SK-N-SH (cell line): ENCODE measurements around the gene COQ9. TPM values are rescaled to one million over a fixed set of nuclear protein-coding genes. Genes with fewer than 3 reads are reported as not detected.

Source experiments
- CTCF ChIA-PET: fragments of 300-600, 350-600 bp; formaldehyde crosslinking; extraction: SDS; loops from one replicate; lab custom pipeline; 2021; lab: Yijun Ruan, JAX
- POLR2A ChIA-PET: fragments of 350-600 bp; sonication (Branson Sonifier 250); formaldehyde crosslinking; extraction: SDS; loops from one replicate; lab custom pipeline; 2020; ENCODE audit warnings: antibody characterized with exemption, inconsistent platforms; lab: Yijun Ruan, JAX
- DNase-seq: peaks from one replicate; pipeline ENCODE4 v3.0.0; 2012
- H2AFZ ChIP-seq: fragments of 200-600 bp; sonication (generic); 2 replicates; pipeline ENCODE4 v1.8.1; 2016; ENCODE audit warnings: antibody characterized with exemption, mild to moderate bottlenecking, low read depth
- H3F3A ChIP-seq: fragments of 200-600 bp; sonication (generic); replicated peaks from 2 replicates; pipeline ENCODE3; 2016; ENCODE audit warnings: antibody characterized with exemption, mild to moderate bottlenecking; ENCODE audit not compliant: insufficient read depth
- H3K27ac ChIP-seq, 2 experiments: fragments of 200-500 bp in 1 of 2; fragments of 200-600 bp in 1 of 2; sonication (Bioruptor generic) in 1 of 2; sonication (generic), shearing (Covaris generic) in 1 of 2; 2 replicates each; pipeline versions ENCODE4 v1.5.1 to v1.6.1; 2014 to 2016; ENCODE audit warnings: low read depth in 2 of 2, inconsistent platforms in 1 of 2, low read length in 1 of 2, mild to moderate bottlenecking in 1 of 2, mixed read lengths in 1 of 2
- H3K27me3 ChIP-seq: fragments of 200-600 bp; sonication (generic), shearing (Covaris generic); 2 replicates; pipeline ENCODE4 v1.6.1; 2016; ENCODE audit warnings: mixed run types; ENCODE audit not compliant: insufficient read depth
- H3K36me3 ChIP-seq, 2 experiments: fragments of 200-500 bp in 1 of 2; fragments of 200-600 bp in 1 of 2; sonication (Bioruptor generic) in 1 of 2; sonication (generic) in 1 of 2; replicated peaks in 1 of 2; 2 replicates each; pipeline versions ENCODE3 to v1.5.1; 2014 to 2016; ENCODE audit warnings: low read length in 1 of 2, mild to moderate bottlenecking in 1 of 2; ENCODE audit not compliant: insufficient read depth in 2 of 2, control insufficient read depth in 1 of 2
- H3K4me1 ChIP-seq, 2 experiments: fragments of 200-500 bp in 1 of 2; fragments of 200-600 bp in 1 of 2; sonication (Bioruptor generic) in 1 of 2; sonication (generic), shearing (Covaris generic) in 1 of 2; 2 replicates each; pipeline versions ENCODE4 v1.5.1 to v1.6.1; 2014 to 2016; ENCODE audit warnings: low read depth in 1 of 2, low read length in 1 of 2, mixed run types in 1 of 2; ENCODE audit not compliant: insufficient read depth in 2 of 2, control insufficient read depth in 1 of 2
- H3K4me2 ChIP-seq: fragments of 200-600 bp; sonication (generic), shearing (Covaris generic); 2 replicates; pipeline ENCODE4 v1.6.1; 2017; ENCODE audit warnings: mixed run types
- H3K4me3 ChIP-seq, 2 experiments: fragments of 200-500 bp in 1 of 2; fragments of 200-600 bp in 1 of 2; sonication (Bioruptor generic) in 1 of 2; sonication (generic), shearing (Covaris generic) in 1 of 2; 2 replicates each; pipeline versions ENCODE4 v1.5.1 to v1.8.1; 2014 to 2016; ENCODE audit warnings: low read depth in 2 of 2, inconsistent platforms in 1 of 2, low read length in 1 of 2, mild to moderate bottlenecking in 1 of 2, mixed read lengths in 1 of 2, moderate library complexity in 1 of 2
- H3K79me2 ChIP-seq: fragments of 200-600 bp; sonication (generic); 2 replicates; pipeline ENCODE4 v1.8.1; 2017; ENCODE audit warnings: mild to moderate bottlenecking; ENCODE audit not compliant: insufficient read depth
- H3K9ac ChIP-seq: fragments of 200-600 bp; sonication (generic); 2 replicates; pipeline ENCODE4 v1.6.1; 2017; ENCODE audit warnings: mixed run types
- H3K9me2 ChIP-seq: fragments of 200-600 bp; sonication (generic); 2 replicates; pipeline ENCODE4 v1.6.1; 2017; ENCODE audit warnings: mixed run types
- H3K9me3 ChIP-seq: fragments of 200-600 bp; sonication (generic); 2 replicates; pipeline ENCODE4 v1.6.1; 2017; ENCODE audit warnings: mixed run types, mild to moderate bottlenecking, moderate library complexity
- H4K20me1 ChIP-seq: fragments of 200-600 bp; sonication (generic); 2 replicates; pipeline ENCODE4 v1.6.1; 2017; ENCODE audit warnings: mild to moderate bottlenecking, mixed run types; ENCODE audit not compliant: insufficient read depth
- EZH2phosphoT487 ChIP-seq: fragments of 200-600 bp; sonication (generic); IDR thresholded peaks from 2 replicates; pipeline ENCODE4 v1.6.1; 2017; ENCODE audit warnings: low read depth, mixed run types, mild to moderate bottlenecking, antibody characterized with exemption, moderate library complexity, borderline replicate concordance
- FOSL2 ChIP-seq: IDR thresholded peaks from 2 replicates; pipeline ENCODE4 v1.4.0; 2012; ENCODE audit warnings: low read depth, mild to moderate bottlenecking, moderate library complexity, borderline replicate concordance
- FOXJ3 ChIP-seq: sonication (generic); formaldehyde crosslinking; IDR thresholded peaks from 2 replicates; pipeline ENCODE4 v1.5.1; 2020; ENCODE audit warnings: mild to moderate bottlenecking, missing genetic modification reagents
- JUND ChIP-seq: IDR thresholded peaks from 2 replicates; pipeline ENCODE4 v1.4.0; 2012
- MEF2A ChIP-seq: IDR thresholded peaks from 2 replicates; pipeline ENCODE4 v1.4.0; 2012; ENCODE audit warnings: low read depth, borderline replicate concordance
- NFIC ChIP-seq: IDR thresholded peaks from 2 replicates; pipeline ENCODE4 v1.4.0; 2012; ENCODE audit warnings: borderline replicate concordance
- NRF1 ChIP-seq: IDR thresholded peaks from 2 replicates; pipeline ENCODE4 v1.6.1; 2012; ENCODE audit warnings: low read depth, mild to moderate bottlenecking, low read length
- RAD21 ChIP-seq: IDR thresholded peaks from 2 replicates; pipeline ENCODE4 v1.6.1; 2012; ENCODE audit warnings: mild to moderate bottlenecking, low read length
- RCOR1 ChIP-seq: fragments of 150-350 bp; IDR thresholded peaks from 2 replicates; pipeline ENCODE4 v1.6.1; 2017; ENCODE audit warnings: antibody characterized with exemption, low read length
- RFX5 ChIP-seq: IDR thresholded peaks from 2 replicates; pipeline ENCODE4 v1.6.1; 2012; ENCODE audit warnings: mild to moderate bottlenecking, improper control_type of control experiment, low read length
- RXRA ChIP-seq: IDR thresholded peaks from 2 replicates; pipeline ENCODE4 v1.4.0; 2012; ENCODE audit warnings: low read depth, mild to moderate bottlenecking, borderline replicate concordance
- SMC3 ChIP-seq: IDR thresholded peaks from 2 replicates; pipeline ENCODE4 v1.6.1; 2012; ENCODE audit warnings: low read depth, low read length, improper control_type of control experiment
- TEAD4 ChIP-seq: IDR thresholded peaks from 2 replicates; pipeline ENCODE4 v1.4.0; 2012; ENCODE audit warnings: mild to moderate bottlenecking, borderline replicate concordance; ENCODE audit not compliant: insufficient read depth
- YY1 ChIP-seq: IDR thresholded peaks from 2 replicates; pipeline ENCODE4 v1.4.0; 2012; ENCODE audit warnings: low read depth, mild to moderate bottlenecking
- WGBS: methylation state at CpG from one replicate; pipeline ENCODE4 v1.1.6; 2017; ENCODE audit warnings: low lambda C conversion rate; 5-methylcytosine and 5-hydroxymethylcytosine counted together
- polyA plus RNA-seq, 3 experiments: library from polyadenylated mRNA; depleted of rRNA; stranded (reverse); fragments of >200 nt; gene quantifications; 2 replicates each; pipeline ENCODE4 v1.2.3, GENCODE V29; 2012
- TF ChIP-seq, protein P1 (sequence below): IDR thresholded peaks from 2 replicates; pipeline ENCODE4; 2012
- TF ChIP-seq, protein P2 (sequence below): fragments of 150-350 bp; IDR thresholded peaks from 2 replicates; pipeline ENCODE4 v1.6.1; 2016; ENCODE audit warnings: mild to moderate bottlenecking, low read depth, low read length

COQ9 gene
- polyA plus RNA-seq, 1 of the 3 experiments (the other 2 are of a cell fraction) = 81.2 TPM

DNA sequence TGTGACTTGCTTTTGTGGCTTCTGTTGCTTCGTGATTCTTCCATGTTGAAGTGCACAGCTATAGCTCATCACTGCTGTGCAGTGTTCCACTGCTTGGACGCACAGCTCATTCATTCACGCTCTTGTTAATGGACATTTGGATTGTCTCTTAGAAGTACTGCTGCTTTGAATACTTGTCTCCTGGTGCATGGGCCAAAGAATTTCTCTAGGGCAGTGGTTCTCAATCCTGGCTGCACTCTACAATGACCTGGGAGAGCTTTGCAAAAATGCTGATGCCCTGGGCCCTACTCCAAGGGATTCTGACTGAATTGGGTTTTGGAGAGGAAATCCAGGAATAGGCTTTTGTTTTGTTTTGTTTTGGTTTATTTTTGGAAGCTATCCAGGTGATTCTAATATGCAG, 22.7 kb upstream of the COQ9 start:
- H3K4me2 ChIP-seq = no peak overlapping the region
- ChIA-PET CTCF (interaction anchor here (0.7 to 17.3 kb wide), 5 partner anchors 14 to 123 kb away, joined by 3 to 544 read pairs (median 7); no protein-coding TSS in a partner anchor), POLR2A (interaction anchor here (0.8 kb wide), 1 partner anchor 95 kb away, joined by 3 read pairs; no protein-coding TSS in a partner anchor)
- no peak overlapping the region for H3K4me3 ChIP-seq
- H2AFZ ChIP-seq = no peak overlapping the region
- H3K36me3 ChIP-seq = peaks cover 12 to 16% of the 10 kb centered on the region in 2 experiments
- H3K9me2 ChIP-seq = no peaks in the 10 kb centered on the region
- TF ChIP-seq, protein P1, sequence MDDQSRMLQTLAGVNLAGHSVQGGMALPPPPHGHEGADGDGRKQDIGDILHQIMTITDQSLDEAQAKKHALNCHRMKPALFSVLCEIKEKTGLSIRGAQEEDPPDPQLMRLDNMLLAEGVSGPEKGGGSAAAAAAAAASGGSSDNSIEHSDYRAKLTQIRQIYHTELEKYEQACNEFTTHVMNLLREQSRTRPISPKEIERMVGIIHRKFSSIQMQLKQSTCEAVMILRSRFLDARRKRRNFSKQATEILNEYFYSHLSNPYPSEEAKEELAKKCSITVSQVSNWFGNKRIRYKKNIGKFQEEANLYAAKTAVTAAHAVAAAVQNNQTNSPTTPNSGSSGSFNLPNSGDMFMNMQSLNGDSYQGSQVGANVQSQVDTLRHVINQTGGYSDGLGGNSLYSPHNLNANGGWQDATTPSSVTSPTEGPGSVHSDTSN = no peak
- no peak for TF ChIP-seq TEAD4
- TF ChIP-seq, protein P2, sequence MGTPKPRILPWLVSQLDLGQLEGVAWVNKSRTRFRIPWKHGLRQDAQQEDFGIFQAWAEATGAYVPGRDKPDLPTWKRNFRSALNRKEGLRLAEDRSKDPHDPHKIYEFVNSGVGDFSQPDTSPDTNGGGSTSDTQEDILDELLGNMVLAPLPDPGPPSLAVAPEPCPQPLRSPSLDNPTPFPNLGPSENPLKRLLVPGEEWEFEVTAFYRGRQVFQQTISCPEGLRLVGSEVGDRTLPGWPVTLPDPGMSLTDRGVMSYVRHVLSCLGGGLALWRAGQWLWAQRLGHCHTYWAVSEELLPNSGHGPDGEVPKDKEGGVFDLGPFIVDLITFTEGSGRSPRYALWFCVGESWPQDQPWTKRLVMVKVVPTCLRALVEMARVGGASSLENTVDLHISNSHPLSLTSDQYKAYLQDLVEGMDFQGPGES = no peak
- H3K27me3 ChIP-seq = no peaks in the 10 kb centered on the region
- no peaks in the 10 kb centered on the region for H3K9me3 ChIP-seq
- no peak overlapping the region for H3K9ac ChIP-seq
- no peak overlapping the region for H3K27ac ChIP-seq
- H3K4me1 ChIP-seq = peaks cover 0 to under 1% of the 10 kb centered on the region in 2 experiments; a peak in 1 of 4 replicates
- peaks cover 3% of the 10 kb centered on the region for H3F3A ChIP-seq
- DNase-seq = no peak
- WGBS = 96% methylated on average over 3 of the region's 3 CpGs
- no peaks in the 10 kb centered on the region for H3K79me2 ChIP-seq
- H4K20me1 ChIP-seq = no peaks in the 10 kb centered on the region

DNA sequence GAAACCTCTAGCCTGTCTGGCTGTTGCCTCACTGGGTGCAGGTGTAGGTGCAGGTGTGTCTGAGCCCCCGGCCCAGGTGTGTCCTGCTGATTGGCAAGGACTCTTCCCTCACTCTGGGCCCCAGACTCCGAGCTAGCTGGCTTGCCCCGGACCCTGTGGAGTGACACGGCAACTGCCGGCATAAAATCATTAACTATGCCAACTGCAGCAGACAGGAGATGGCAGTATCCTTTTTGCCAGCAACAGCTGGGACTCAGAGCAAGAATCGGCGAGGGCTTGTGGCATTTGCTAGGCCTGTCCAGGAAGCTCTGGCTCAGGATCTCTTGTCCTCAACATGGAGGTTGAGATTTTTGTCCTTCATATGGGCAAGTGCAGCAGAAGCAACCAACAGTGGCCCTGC, 20.9 kb upstream of the COQ9 start:
- ChIA-PET POLR2A (interaction anchor here (0.9 kb wide), 1 partner anchor 107 kb away, joined by 3 read pairs; no protein-coding TSS in a partner anchor), CTCF (interaction anchor here (0.7 to 11.7 kb wide), 6 partner anchors 8 to 126 kb away, joined by 3 to 426 read pairs (median 4); partner anchors contain the start of gene POLR2C)
- DNase-seq = no peak
- 76% methylated on average over 3 of the region's 7 CpGs for WGBS
- Histone ChIP-seq H3K27me3 (no peaks in the 10 kb centered on the region), H2AFZ (no peak overlapping the region), H3F3A (peaks cover 3% of the 10 kb centered on the region), H3K4me1 (no peaks in the 10 kb centered on the region), H3K79me2 (no peaks in the 10 kb centered on the region), H3K4me2 (no peak overlapping the region), H3K4me3 (no peak overlapping the region), H3K9ac (no peak overlapping the region), H4K20me1 (no peaks in the 10 kb centered on the region), H3K36me3 (peaks cover 19 to 30% of the 10 kb centered on the region in 2 experiments), H3K27ac (no peak overlapping the region), H3K9me2 (no peaks in the 10 kb centered on the region), H3K9me3 (no peaks in the 10 kb centered on the region)
- TF ChIP-seq NFIC (no peak), RXRA (no peak), NRF1 (no peak), RAD21 (no peak), FOSL2 (no peak), RFX5 (no peak), YY1 (no peak), RCOR1 (no peak), SMC3 (no peak), MEF2A (no peak), JUND (no peak), FOXJ3 (no peak), EZH2phosphoT487 (no peak)
- TF ChIP-seq, protein P2 = no peak
